SW 1271 (cell line): ENCODE measurements around the gene TSHZ3.

Experiments
- DNase-seq, 2 experiments: peaks; one replicate each; lab custom pipeline; 2025; lab: John Stamatoyannopoulos, UW

Gene TSHZ3

GRCh38 chr19:31261019-31261602 is 88.1 kb downstream of the TSHZ3 start:
- no peak for DNase-seq

GRCh38 chr19:31260171-31260933 is 88.9 kb downstream of the TSHZ3 start:
- DNase-seq: no peak

- no peak for DNase-seq
These were observed 90.8 kb downstream of the TSHZ3 start for GRCh38 chr19:31258211-31259052.

GRCh38 chr19:31257426-31258130 is 91.7 kb downstream of the TSHZ3 start:
- no peak for DNase-seq

- no peak for DNase-seq
These were observed 92.2 kb downstream of the TSHZ3 start for GRCh38 chr19:31257025-31257424.

- no peak for DNase-seq
These were observed 92.7 kb downstream of the TSHZ3 start for GRCh38 chr19:31256593-31256960.

- DNase-seq: no peak
These were observed 93.2 kb downstream of the TSHZ3 start for GRCh38 chr19:31255831-31256592.

- no peak for DNase-seq
These were observed 93.9 kb downstream of the TSHZ3 start for GRCh38 chr19:31255174-31255799.

GRCh38 chr19:31254611-31255010 is 94.6 kb downstream of the TSHZ3 start:
- no peak for DNase-seq

GRCh38 chr19:31254180-31254551 is 95.1 kb downstream of the TSHZ3 start:
- DNase-seq: no peak

- no peak for DNase-seq
These were observed 95.6 kb downstream of the TSHZ3 start for GRCh38 chr19:31253526-31254179.

GRCh38 chr19:31252441-31252840 is 96.8 kb downstream of the TSHZ3 start:
- no peak for DNase-seq

GRCh38 chr19:31249217-31249616 is 100.0 kb downstream of the TSHZ3 start:
- no peak for DNase-seq

- no peak for DNase-seq
These were observed 113.4 kb downstream of the TSHZ3 start for GRCh38 chr19:31235806-31236205.

GRCh38 chr19:31233295-31233800 is 115.9 kb downstream of the TSHZ3 start:
- no peak for DNase-seq

GRCh38 chr19:31232871-31233270 is 116.4 kb downstream of the TSHZ3 start:
- no peak for DNase-seq

- DNase-seq: peak in 1 of 2 experiments; percentile 3
These were observed 117.1 kb downstream of the TSHZ3 start for GRCh38 chr19:31232180-31232579.

- no peak for DNase-seq
These were observed 118.0 kb downstream of the TSHZ3 start for GRCh38 chr19:31231237-31231636.

GRCh38 chr19:31226151-31226935 is 122.9 kb downstream of the TSHZ3 start:
- no peak for DNase-seq
